ENCODE data around the gene NTM. TPM values are rescaled to one million over a fixed set of nuclear protein-coding genes. Genes with fewer than 3 reads are reported as not detected.

NTM gene
- total and polyA plus RNA-seq, 2 experiments from 2014 or later = 1.1 to 1.7 TPM

DNA sequence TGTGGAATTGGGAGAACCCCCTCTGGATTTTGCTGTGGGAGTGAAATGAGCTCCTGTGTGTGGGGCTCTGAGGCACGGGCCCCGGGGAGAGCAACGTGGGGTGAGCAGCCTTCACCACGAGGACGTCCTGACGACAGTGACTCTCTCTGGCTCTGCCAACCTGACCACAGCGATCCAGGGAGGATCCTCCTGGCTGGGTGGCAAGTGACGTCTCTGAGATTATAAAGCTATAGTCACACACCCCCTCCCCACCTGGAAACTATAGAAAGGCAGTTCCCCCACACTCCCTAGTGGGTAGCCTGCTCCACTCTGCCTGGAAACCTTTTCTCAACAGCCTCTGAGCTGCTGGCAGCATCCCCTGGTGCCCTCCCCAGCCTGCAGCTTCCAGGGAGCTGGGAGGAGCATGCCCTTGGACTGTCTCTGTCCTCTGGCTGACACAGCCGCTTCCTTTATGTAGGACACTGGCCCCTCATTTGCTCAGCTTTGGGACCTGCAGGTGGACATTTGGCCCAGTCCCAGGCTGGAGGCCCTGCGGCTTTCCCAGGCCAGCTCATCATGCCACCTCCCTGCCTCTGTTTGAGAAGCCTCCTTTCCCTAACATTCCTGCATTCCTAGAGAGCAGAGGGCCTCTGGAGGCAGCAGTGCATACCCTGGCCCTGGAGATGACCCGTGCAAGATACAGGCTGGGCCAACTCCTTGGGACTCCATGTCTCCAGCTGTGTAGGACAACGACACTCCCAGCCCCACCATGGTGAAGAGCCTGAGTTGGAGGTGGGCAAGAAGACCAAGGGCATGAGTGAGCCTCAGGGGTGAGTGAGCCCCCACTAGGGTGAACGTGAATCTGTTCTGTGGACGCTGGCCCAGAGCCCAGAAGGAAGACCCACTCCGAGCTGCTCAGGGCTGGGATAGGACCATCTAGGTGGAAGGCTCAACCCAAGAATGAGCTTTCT is 314.0 kb downstream of the NTM start:
- Histone ChIP-seq H3K9me3 (ENCODE audit: low read depth) (no peaks in the 10 kb centered on the region), H3K27me3 (peaks cover 17% of the 10 kb centered on the region), H3K4me1 (ENCODE audit: low read depth) (no peaks in the 10 kb centered on the region), H3K4me3 (no peak overlapping the region), H3K27ac (no peak overlapping the region), H3K36me3 (no peaks in the 10 kb centered on the region)
- DNase-seq (ENCODE audit: low read depth in 1 of 2, low spot score in 1 of 2) = no peak
- no peak for TF ChIP-seq CTCF (IDR thresholded peaks at IDR 0.05; ENCODE audit: low read depth, low read length)

DNA sequence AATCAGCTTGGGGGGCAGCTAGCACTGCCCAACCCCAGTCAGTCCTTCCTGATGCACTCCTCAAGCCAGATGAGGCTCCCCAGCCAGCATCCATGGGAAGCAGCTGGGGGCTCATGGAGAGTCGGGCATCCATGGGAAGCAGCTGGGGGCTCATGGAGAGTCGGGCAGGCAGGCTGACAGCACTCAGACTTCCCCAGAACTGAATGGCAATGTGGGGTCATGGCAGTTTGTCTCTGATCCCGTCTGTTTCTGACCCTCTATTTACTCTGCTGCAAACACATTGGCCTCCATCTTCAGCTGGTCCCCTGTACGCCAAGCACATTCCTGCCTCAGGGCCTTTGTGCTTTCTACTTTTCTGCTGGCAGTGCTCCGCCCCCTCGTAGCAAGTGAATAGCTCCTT is 314.8 kb downstream of the NTM start:
- Histone ChIP-seq H3K4me1 (ENCODE audit: low read depth) (no peaks in the 10 kb centered on the region), H3K27ac (no peak overlapping the region), H3K36me3 (no peaks in the 10 kb centered on the region), H3K9me3 (ENCODE audit: low read depth) (no peaks in the 10 kb centered on the region), H3K27me3 (peaks cover 20% of the 10 kb centered on the region), H3K4me3 (no peak overlapping the region)
- no peak for TF ChIP-seq CTCF (IDR thresholded peaks at IDR 0.05; ENCODE audit: low read depth, low read length)
- no peak for DNase-seq (ENCODE audit: low read depth in 1 of 2, low spot score in 1 of 2)

DNA sequence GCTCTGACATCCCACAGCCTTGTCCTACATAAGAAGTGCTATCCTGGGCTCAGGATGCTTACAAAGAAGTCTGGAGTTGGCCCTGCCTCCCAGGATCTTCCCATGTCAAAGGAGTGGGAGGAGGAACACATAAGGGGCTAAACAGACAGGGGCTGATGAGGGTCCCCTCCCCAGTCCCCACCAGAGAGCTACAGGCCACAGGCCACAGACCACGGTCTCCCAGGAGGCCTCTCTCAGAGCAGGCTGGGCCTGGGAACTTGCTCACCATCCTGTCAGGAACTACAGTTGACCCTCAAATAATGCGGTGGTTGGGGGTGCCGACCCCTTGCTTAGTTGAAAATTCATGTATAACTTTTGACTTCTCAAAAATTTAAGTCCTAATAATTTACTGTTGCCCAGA is 315.5 kb downstream of the NTM start:
- DNase-seq (ENCODE audit: low read depth in 1 of 2, low spot score in 1 of 2) = no peak
- H3K27ac ChIP-seq = no peak overlapping the region
- no peaks in the 10 kb centered on the region for H3K4me1 ChIP-seq (ENCODE audit: low read depth)
- no peaks in the 10 kb centered on the region for H3K36me3 ChIP-seq
- H3K9me3 ChIP-seq (ENCODE audit: low read depth) = no peaks in the 10 kb centered on the region
- H3K27me3 ChIP-seq = peaks cover 20% of the 10 kb centered on the region
- TF ChIP-seq CTCF (IDR thresholded peaks at IDR 0.05; ENCODE audit: low read depth, low read length) = no peak
- no peak overlapping the region for H3K4me3 ChIP-seq

DNA sequence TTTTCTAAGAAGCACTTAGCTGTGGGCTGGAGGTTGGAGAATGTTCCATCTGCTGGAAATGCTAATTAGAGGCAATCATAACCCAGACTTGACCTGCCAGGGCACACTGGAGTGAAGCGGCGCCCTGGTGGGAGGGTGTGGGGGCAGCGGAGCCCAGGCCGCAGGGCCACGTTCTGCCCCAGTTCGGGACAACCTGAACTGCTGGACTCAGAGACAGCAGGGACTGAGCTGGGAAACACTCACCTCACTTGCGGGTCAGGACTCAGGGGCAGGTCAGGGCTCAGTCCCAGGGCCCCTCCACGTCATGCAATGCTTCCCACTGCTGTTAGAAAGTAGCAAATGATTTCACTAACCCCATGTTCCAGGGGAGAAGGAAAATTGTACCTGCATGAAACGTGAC is 316.4 kb downstream of the NTM start:
- DNase-seq (ENCODE audit: low read depth in 1 of 2, low spot score in 1 of 2) = no peak
- no peaks in the 10 kb centered on the region for H3K36me3 ChIP-seq
- no peak overlapping the region for H3K27ac ChIP-seq
- peaks cover 25% of the 10 kb centered on the region for H3K27me3 ChIP-seq
- H3K4me3 ChIP-seq = no peak overlapping the region
- no peak for TF ChIP-seq CTCF (IDR thresholded peaks at IDR 0.05; ENCODE audit: low read depth, low read length)
- no peaks in the 10 kb centered on the region for H3K4me1 ChIP-seq (ENCODE audit: low read depth)
- H3K9me3 ChIP-seq (ENCODE audit: low read depth) = no peaks in the 10 kb centered on the region

DNA sequence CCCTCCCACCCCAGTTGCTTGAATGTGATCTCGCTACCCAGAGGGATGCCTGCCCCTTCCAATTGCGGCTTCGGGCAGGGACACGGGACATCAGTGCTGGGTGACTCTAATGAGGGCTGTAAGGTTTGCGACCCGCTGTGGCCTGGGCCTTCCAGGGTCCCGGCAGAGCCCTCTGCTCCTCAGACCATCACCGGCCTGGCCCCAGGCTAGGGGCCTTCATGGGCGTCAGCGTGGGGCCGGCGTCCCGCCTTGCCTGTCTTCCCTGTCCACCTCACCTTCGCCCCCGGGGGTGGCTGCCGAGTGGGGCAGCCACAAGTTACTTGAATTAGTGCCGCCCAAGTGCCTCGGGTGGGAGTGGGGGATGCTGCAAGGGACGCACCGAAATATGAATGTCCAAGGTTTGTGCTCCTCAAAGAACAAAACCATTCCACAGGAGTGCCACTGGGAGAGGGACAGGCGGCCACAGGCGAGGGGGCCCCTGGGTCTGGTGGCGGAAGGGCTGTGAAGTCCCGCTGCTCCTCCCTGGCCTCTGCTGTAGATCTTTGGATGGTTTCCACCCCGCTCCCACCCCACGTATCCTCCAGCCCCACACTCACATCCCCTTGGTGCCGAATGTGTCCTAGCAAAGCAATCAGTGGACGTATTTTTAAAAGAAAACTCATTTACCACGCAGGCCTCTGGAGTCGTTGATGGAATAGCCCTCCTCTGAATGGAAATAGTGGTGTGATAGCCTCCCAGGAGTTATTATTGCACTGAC is 317.1 kb downstream of the NTM start:
- H3K27ac ChIP-seq = no peak overlapping the region
- DNase-seq (ENCODE audit: low read depth in 1 of 2, low spot score in 1 of 2) = no peak
- H3K4me1 ChIP-seq (ENCODE audit: low read depth) = no peaks in the 10 kb centered on the region
- H3K36me3 ChIP-seq = no peaks in the 10 kb centered on the region
- H3K4me3 ChIP-seq = no peak overlapping the region
- TF ChIP-seq CTCF (IDR thresholded peaks at IDR 0.05; ENCODE audit: low read depth, low read length) = no peak
- H3K9me3 ChIP-seq (ENCODE audit: low read depth) = no peaks in the 10 kb centered on the region
- H3K27me3 ChIP-seq = peaks cover 32% of the 10 kb centered on the region
